ENCODE data around the gene SERPINB13.

The SERPINB13 gene

DNA sequence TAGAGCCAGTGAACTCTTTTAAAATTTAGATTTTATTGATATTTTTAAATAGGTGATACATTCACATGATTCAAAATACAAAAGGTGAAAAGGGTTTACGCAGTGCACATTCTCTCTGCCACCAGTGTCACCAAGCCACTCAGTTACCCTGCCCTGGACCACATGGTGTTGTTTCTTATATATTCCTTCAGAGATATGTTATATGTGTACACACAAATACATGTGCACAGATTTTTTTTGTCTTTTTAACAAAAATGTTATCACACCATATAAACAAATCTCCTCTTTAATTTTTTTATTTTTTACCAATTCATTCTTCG is 30.7 kb downstream of the SERPINB13 start:
- no peaks in the 10 kb centered on the region for H3K79me2 ChIP-seq (ENCODE audit: insufficient read depth, low read length)
- TF ChIP-seq, protein P1, sequence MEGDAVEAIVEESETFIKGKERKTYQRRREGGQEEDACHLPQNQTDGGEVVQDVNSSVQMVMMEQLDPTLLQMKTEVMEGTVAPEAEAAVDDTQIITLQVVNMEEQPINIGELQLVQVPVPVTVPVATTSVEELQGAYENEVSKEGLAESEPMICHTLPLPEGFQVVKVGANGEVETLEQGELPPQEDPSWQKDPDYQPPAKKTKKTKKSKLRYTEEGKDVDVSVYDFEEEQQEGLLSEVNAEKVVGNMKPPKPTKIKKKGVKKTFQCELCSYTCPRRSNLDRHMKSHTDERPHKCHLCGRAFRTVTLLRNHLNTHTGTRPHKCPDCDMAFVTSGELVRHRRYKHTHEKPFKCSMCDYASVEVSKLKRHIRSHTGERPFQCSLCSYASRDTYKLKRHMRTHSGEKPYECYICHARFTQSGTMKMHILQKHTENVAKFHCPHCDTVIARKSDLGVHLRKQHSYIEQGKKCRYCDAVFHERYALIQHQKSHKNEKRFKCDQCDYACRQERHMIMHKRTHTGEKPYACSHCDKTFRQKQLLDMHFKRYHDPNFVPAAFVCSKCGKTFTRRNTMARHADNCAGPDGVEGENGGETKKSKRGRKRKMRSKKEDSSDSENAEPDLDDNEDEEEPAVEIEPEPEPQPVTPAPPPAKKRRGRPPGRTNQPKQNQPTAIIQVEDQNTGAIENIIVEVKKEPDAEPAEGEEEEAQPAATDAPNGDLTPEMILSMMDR (IDR thresholded peaks at IDR 0.05; ENCODE audit: insufficient read depth, low read length, poor library complexity, severe bottlenecking) = no peak
- no peak for TF ChIP-seq EZH2phosphoT487 (conservative IDR thresholded peaks at IDR 0.05; ENCODE audit: low read length)
- no peaks in the 10 kb centered on the region for H3F3A ChIP-seq (ENCODE audit: insufficient read depth)
- H4K20me1 ChIP-seq (ENCODE audit: low read depth, low read length) = no peaks in the 10 kb centered on the region
- no peak overlapping the region for H3K4me2 ChIP-seq (ENCODE audit: low read depth, low read length, poor library complexity, severe bottlenecking)
- no peak overlapping the region for H3K4me3 ChIP-seq (ENCODE audit: insufficient read depth, low read length, poor library complexity, severe bottlenecking)
- no peaks in the 10 kb centered on the region for H3K9me2 ChIP-seq (replicated peaks; ENCODE audit: insufficient read depth, low read length)
- no peaks in the 10 kb centered on the region for H3K9me3 ChIP-seq (ENCODE audit: insufficient read depth, low read length)
- H3K36me3 ChIP-seq (ENCODE audit: low read length) = no peaks in the 10 kb centered on the region
- H2AFZ ChIP-seq (ENCODE audit: low read depth, low read length, severe bottlenecking) = no peak overlapping the region
- H3K27me3 ChIP-seq (ENCODE audit: low read length) = no peaks in the 10 kb centered on the region
- no peak overlapping the region for H3K9ac ChIP-seq (ENCODE audit: low read length)
- no peak overlapping the region for H3K27ac ChIP-seq (ENCODE audit: low read depth, low read length)

DNA sequence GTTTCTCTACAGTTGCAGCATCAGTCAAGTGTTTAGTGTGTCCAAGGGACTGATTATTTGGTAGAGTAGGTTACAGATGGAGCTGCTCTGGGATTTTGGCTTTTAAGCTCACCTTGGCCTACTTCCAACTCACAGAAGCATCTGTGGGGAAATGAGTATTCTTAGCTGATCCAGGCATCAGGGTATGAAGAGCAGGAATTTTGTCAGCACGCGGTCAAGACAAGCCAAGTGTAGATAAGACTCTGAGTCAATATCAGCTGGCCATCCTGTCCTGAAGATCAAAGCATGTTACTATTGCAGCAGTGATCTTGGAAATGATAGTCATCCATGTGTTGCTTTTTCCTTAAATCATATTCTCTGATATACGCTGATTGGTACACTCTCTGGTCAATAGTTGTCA is 32.5 kb downstream of the SERPINB13 start:
- Histone ChIP-seq H3F3A (ENCODE audit: insufficient read depth) (no peaks in the 10 kb centered on the region), H3K9me2 (replicated peaks; ENCODE audit: insufficient read depth, low read length) (no peaks in the 10 kb centered on the region), H3K79me2 (ENCODE audit: insufficient read depth, low read length) (no peaks in the 10 kb centered on the region), H3K4me3 (ENCODE audit: insufficient read depth, low read length, poor library complexity, severe bottlenecking) (no peak overlapping the region), H3K9me3 (ENCODE audit: insufficient read depth, low read length) (peaks cover 9% of the 10 kb centered on the region; the same call in 1 of the 2 replicates), H3K4me2 (ENCODE audit: low read depth, low read length, poor library complexity, severe bottlenecking) (no peak overlapping the region), H3K36me3 (ENCODE audit: low read length) (no peaks in the 10 kb centered on the region), H3K9ac (ENCODE audit: low read length) (no peak overlapping the region), H4K20me1 (ENCODE audit: low read depth, low read length) (no peaks in the 10 kb centered on the region), H3K27me3 (ENCODE audit: low read length) (no peaks in the 10 kb centered on the region), H3K27ac (ENCODE audit: low read depth, low read length) (no peak overlapping the region), H2AFZ (ENCODE audit: low read depth, low read length, severe bottlenecking) (no peak overlapping the region)
- TF ChIP-seq EZH2phosphoT487 (conservative IDR thresholded peaks at IDR 0.05; ENCODE audit: low read length) = no peak
- TF ChIP-seq, protein P1 (IDR thresholded peaks at IDR 0.05; ENCODE audit: insufficient read depth, low read length, poor library complexity, severe bottlenecking) = no peak

DNA sequence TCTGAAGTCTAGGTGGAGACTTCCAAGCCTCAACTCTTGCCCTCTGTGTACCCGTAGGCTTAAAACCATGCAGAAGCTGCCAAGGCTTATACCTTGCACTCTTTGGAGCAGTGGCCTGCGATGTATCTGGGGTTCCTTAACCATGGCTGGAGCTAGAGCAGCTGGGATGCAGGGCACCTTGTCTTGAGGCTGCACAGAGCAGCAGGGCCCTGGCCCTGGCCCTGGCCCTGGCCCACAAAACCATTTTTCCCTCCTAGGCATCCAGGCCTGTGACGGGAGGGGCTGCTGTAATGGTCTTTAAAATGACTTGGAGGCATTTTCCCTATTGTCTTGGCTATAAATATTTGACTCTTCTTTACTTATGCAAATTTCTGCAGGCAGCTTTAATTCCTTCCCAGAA is 37.7 kb downstream of the SERPINB13 start:
- H4K20me1 ChIP-seq (ENCODE audit: low read depth, low read length) = no peaks in the 10 kb centered on the region
- TF ChIP-seq, protein P1 (IDR thresholded peaks at IDR 0.05; ENCODE audit: insufficient read depth, low read length, poor library complexity, severe bottlenecking) = no peak
- no peak for TF ChIP-seq EZH2phosphoT487 (conservative IDR thresholded peaks at IDR 0.05; ENCODE audit: low read length)
- H3K4me3 ChIP-seq (ENCODE audit: insufficient read depth, low read length, poor library complexity, severe bottlenecking) = no peak overlapping the region
- no peaks in the 10 kb centered on the region for H3K79me2 ChIP-seq (ENCODE audit: insufficient read depth, low read length)
- H2AFZ ChIP-seq (ENCODE audit: low read depth, low read length, severe bottlenecking) = no peak overlapping the region
- no peak overlapping the region for H3K4me2 ChIP-seq (ENCODE audit: low read depth, low read length, poor library complexity, severe bottlenecking)
- H3K9me3 ChIP-seq (ENCODE audit: insufficient read depth, low read length) = peaks cover 21% of the 10 kb centered on the region; the same call in 1 of the 2 replicates
- no peaks in the 10 kb centered on the region for H3K27me3 ChIP-seq (ENCODE audit: low read length)
- no peaks in the 10 kb centered on the region for H3F3A ChIP-seq (ENCODE audit: insufficient read depth)
- no peak overlapping the region for H3K9ac ChIP-seq (ENCODE audit: low read length)
- H3K36me3 ChIP-seq (ENCODE audit: low read length) = no peaks in the 10 kb centered on the region
- no peak overlapping the region for H3K27ac ChIP-seq (ENCODE audit: low read depth, low read length)
- H3K9me2 ChIP-seq (replicated peaks; ENCODE audit: insufficient read depth, low read length) = no peaks in the 10 kb centered on the region
